ENCODE measurements around the gene ZCCHC3. TPM values are rescaled to one million over a fixed set of nuclear protein-coding genes. Genes with fewer than 3 reads are reported as not detected.

Gene ZCCHC3
- total RNA-seq, 1 donor from 2014 or later: 11.8 TPM

- Histone ChIP-seq H3K9me3 (replicated peaks) (no peaks in the 10 kb centered on the region), H3K27me3 (ENCODE audit: low read depth) (no peaks in the 10 kb centered on the region), H3K4me3 (no peak overlapping the region), H3K4me1 (peaks cover 53% of the 10 kb centered on the region), H3K36me3 (peaks cover 4% of the 10 kb centered on the region), H3K27ac (replicated peaks) (no peak overlapping the region)
- intact Hi-C loops (cut with micrococcal nuclease): no loop called here
- no peak for DNase-seq
- no peak for TF ChIP-seq CTCF (IDR thresholded peaks at IDR 0.05; ENCODE audit: borderline replicate concordance)
Measured at GRCh38 chr20:295804-296203, 1.6 kb upstream of the ZCCHC3 start.

DNA sequence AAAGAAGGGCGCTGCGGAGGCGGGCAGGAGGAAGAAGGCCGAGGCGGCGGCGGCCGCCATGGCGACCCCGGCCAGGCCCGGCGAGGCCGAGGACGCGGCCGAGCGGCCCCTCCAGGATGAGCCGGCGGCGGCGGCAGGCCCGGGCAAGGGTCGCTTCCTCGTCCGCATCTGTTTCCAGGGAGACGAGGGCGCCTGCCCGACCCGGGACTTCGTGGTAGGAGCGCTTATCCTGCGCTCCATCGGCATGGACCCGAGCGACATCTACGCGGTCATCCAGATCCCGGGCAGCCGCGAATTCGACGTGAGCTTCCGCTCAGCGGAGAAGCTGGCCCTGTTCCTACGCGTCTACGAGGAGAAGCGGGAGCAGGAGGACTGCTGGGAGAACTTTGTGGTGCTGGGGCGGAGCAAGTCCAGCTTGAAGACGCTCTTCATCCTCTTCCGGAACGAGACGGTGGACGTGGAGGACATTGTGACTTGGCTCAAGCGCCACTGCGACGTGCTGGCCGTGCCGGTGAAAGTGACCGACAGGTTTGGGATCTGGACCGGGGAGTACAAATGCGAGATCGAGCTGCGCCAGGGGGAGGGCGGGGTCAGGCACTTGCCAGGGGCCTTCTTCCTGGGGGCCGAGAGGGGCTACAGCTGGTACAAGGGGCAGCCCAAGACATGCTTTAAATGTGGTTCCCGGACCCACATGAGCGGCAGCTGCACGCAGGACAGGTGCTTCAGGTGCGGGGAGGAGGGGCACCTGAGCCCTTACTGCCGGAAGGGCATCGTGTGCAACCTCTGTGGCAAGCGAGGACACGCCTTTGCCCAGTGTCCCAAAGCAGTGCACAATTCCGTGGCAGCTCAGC is 780 bp downstream of the ZCCHC3 start:
- intact Hi-C loops (cut with micrococcal nuclease): no loop called here
- H3K27ac ChIP-seq (replicated peaks): peak overlapping the region; percentile 99

DNA sequence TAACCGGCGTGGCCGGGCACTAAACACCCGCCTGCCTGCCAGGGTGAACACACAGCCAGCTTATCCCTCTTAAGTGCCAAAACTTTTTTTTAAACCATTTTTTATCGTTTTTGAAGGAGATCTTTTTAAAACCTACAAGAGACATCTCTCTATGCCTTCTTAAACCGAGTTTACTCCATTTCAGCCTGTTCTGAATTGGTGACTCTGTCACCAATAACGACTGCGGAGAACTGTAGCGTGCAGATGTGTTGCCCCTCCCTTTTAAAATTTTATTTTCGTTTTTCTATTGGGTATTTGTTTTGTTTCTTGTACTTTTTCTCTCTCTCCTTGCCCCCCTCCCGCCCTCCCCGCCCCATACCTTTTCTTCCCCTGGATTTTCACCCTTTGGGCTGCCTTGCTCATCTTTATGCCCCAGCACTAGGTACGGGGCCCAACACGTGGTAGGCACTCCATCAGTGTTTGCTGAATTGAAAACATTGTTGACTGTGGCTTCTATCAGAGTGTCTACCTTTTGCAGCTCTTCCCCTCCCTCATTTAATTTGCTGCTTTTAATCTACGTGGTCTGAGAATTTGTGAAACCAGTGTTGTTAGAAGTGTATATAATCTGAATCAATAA is 1.5 kb downstream of the ZCCHC3 start:
- Histone ChIP-seq H3K9me3 (replicated peaks) (no peaks in the 10 kb centered on the region), H3K27ac (replicated peaks) (peak overlapping the region; percentile 99), H3K4me1 (peaks cover 66% of the 10 kb centered on the region), H3K36me3 (peaks cover 4% of the 10 kb centered on the region), H3K27me3 (ENCODE audit: low read depth) (no peaks in the 10 kb centered on the region), H3K4me3 (peak overlapping the region; percentile 97)
- intact Hi-C loops (cut with micrococcal nuclease): no loop called here
- no peak for DNase-seq
- no peak for TF ChIP-seq CTCF (IDR thresholded peaks at IDR 0.05; ENCODE audit: borderline replicate concordance)

More for the DNA sequence above, 780 bp downstream of the ZCCHC3 start:
- Histone ChIP-seq H3K4me1 (peaks cover 66% of the 10 kb centered on the region), H3K4me3 (peak overlapping the region; percentile 97), H3K36me3 (peaks cover 4% of the 10 kb centered on the region), H3K27me3 (ENCODE audit: low read depth) (no peaks in the 10 kb centered on the region), H3K9me3 (replicated peaks) (no peaks in the 10 kb centered on the region)
- TF ChIP-seq CTCF (IDR thresholded peaks at IDR 0.05; ENCODE audit: borderline replicate concordance): no peak
- DNase-seq: peak; percentile 68

- Histone ChIP-seq H3K36me3 (peaks cover 4% of the 10 kb centered on the region), H3K27me3 (ENCODE audit: low read depth) (no peaks in the 10 kb centered on the region), H3K4me3 (peak overlapping the region; percentile 97), H3K27ac (replicated peaks) (peak overlapping the region; percentile 57), H3K9me3 (replicated peaks) (no peaks in the 10 kb centered on the region), H3K4me1 (peaks cover 66% of the 10 kb centered on the region)
- DNase-seq: no peak
- no peak for TF ChIP-seq CTCF (IDR thresholded peaks at IDR 0.05; ENCODE audit: borderline replicate concordance)
- intact Hi-C loops (cut with micrococcal nuclease): no loop called here
Measured at GRCh38 chr20:300345-300990, 3.1 kb downstream of the ZCCHC3 start.

GRCh38 chr20:301886-302848 is 4.8 kb downstream of the ZCCHC3 start:
- Histone ChIP-seq H3K9me3 (replicated peaks) (no peaks in the 10 kb centered on the region), H3K4me3 (no peak overlapping the region), H3K4me1 (peaks cover 57% of the 10 kb centered on the region), H3K27me3 (ENCODE audit: low read depth) (no peaks in the 10 kb centered on the region), H3K36me3 (peaks cover 4% of the 10 kb centered on the region), H3K27ac (replicated peaks) (peak overlapping the region; percentile 57)
- no peak for TF ChIP-seq CTCF (IDR thresholded peaks at IDR 0.05; ENCODE audit: borderline replicate concordance)
- no peak for DNase-seq
- intact Hi-C loops (cut with micrococcal nuclease): no loop called here
